Stimulated activated memory B cell treated with anti-CD40 and anti-IgM and Interleukin-4, amounts not matched to agents 10 μg/mL and 1 μg/mL and 100 μg/mL, for 72 hours (primary cell): ENCODE data around the gene EXOC3.
A peak's percentile ranks its signal among the peaks of the same experiment; 100 is the strongest.
"Not testable (repeated sequence)": the region's sequence is repeated elsewhere in the genome, so short reads cannot be mapped to it uniquely, and the experiment has no call there.

Experiments
- ATAC-seq: fragments of 150-1000 bp; cut with Tn5 transposase; 2 replicates; pipeline ENCODE4 v1.10.0; 2021
- H3K27ac Mint-ChIP-seq: one replicate; pipeline ENCODE4 v1.8.0; 2022; ENCODE audit warnings: mild to moderate bottlenecking, mixed read lengths
- H3K27me3 Mint-ChIP-seq: one replicate; pipeline ENCODE4 v1.8.0; 2022; ENCODE audit warnings: mixed read lengths
- H3K36me3 Mint-ChIP-seq: one replicate; pipeline ENCODE4 v1.8.0; 2022; ENCODE audit warnings: mixed read lengths
- H3K4me1 Mint-ChIP-seq: one replicate; pipeline ENCODE4 v1.8.0; 2022; ENCODE audit warnings: mixed read lengths
- H3K4me3 Mint-ChIP-seq: one replicate; pipeline ENCODE4 v1.8.0; 2022; ENCODE audit warnings: mild to moderate bottlenecking, moderate library complexity, mixed read lengths
- H3K9me3 Mint-ChIP-seq: one replicate; pipeline ENCODE4 v1.8.0; 2022; ENCODE audit warnings: mixed read lengths

The EXOC3 gene

GRCh38 chr5:494667-495255 is 51.8 kb downstream of the EXOC3 start:
- Mint-ChIP-seq H3K27me3 (peaks cover 82% of the 10 kb centered on the region), H3K27ac (no peak overlapping the region), H3K9me3 (peaks cover 3% of the 10 kb centered on the region), H3K36me3 (no peaks in the 10 kb centered on the region), H3K4me3 (peak overlapping the region; percentile 7), H3K4me1 (no peaks in the 10 kb centered on the region)
- ATAC-seq, result no peak

GRCh38 chr5:496028-496427 is 53.1 kb downstream of the EXOC3 start:
- Mint-ChIP-seq H3K4me3 (no peak overlapping the region), H3K9me3 (peaks cover 3% of the 10 kb centered on the region), H3K27ac (no peak overlapping the region), H3K4me1 (no peaks in the 10 kb centered on the region), H3K36me3 (no peaks in the 10 kb centered on the region), H3K27me3 (peaks cover 82% of the 10 kb centered on the region)
- ATAC-seq, result no peak

- Mint-ChIP-seq H3K4me3 (no peak overlapping the region), H3K27me3 (peaks cover 79% of the 10 kb centered on the region), H3K4me1 (no peaks in the 10 kb centered on the region), H3K9me3 (peaks cover 3% of the 10 kb centered on the region), H3K36me3 (no peaks in the 10 kb centered on the region), H3K27ac (no peak overlapping the region)
- no peak for ATAC-seq
These were observed 54.2 kb downstream of the EXOC3 start for GRCh38 chr5:497090-497700.

GRCh38 chr5:497871-498509 is 55.0 kb downstream of the EXOC3 start:
- Mint-ChIP-seq H3K36me3 (no peaks in the 10 kb centered on the region), H3K4me3 (no peak overlapping the region), H3K27me3 (peaks cover 79% of the 10 kb centered on the region), H3K9me3 (peaks cover 5% of the 10 kb centered on the region), H3K4me1 (no peaks in the 10 kb centered on the region), H3K27ac (no peak overlapping the region)
- ATAC-seq, result no peak

GRCh38 chr5:499233-500209 is 56.5 kb downstream of the EXOC3 start:
- Mint-ChIP-seq H3K4me1 (no peaks in the 10 kb centered on the region), H3K9me3 (peaks cover 6% of the 10 kb centered on the region), H3K27ac (no peak overlapping the region), H3K27me3 (peaks cover 84% of the 10 kb centered on the region), H3K4me3 (no peak overlapping the region), H3K36me3 (no peaks in the 10 kb centered on the region)
- ATAC-seq, result no peak

- Mint-ChIP-seq H3K27me3 (peaks cover 90% of the 10 kb centered on the region), H3K9me3 (peaks cover 6% of the 10 kb centered on the region), H3K4me1 (no peaks in the 10 kb centered on the region), H3K36me3 (no peaks in the 10 kb centered on the region), H3K27ac (no peak overlapping the region), H3K4me3 (no peak overlapping the region)
- peak; percentile 47 for ATAC-seq
These were observed 57.5 kb downstream of the EXOC3 start for GRCh38 chr5:500491-500890.

GRCh38 chr5:501105-501830 is 58.3 kb downstream of the EXOC3 start:
- H3K9me3 Mint-ChIP-seq, result peaks cover 3% of the 10 kb centered on the region
- no peaks in the 10 kb centered on the region for H3K36me3 Mint-ChIP-seq
- H3K27ac Mint-ChIP-seq, result no peak overlapping the region
- H3K27me3 Mint-ChIP-seq, result peaks cover 84% of the 10 kb centered on the region
- H3K4me1 Mint-ChIP-seq, result no peaks in the 10 kb centered on the region
- no peak for ATAC-seq
- H3K4me3 Mint-ChIP-seq, result no peak overlapping the region

- ATAC-seq, result no peak
- Mint-ChIP-seq H3K4me3 (no peak overlapping the region), H3K36me3 (no peaks in the 10 kb centered on the region), H3K27me3 (peaks cover 79% of the 10 kb centered on the region), H3K27ac (no peak overlapping the region), H3K9me3 (peaks cover 3% of the 10 kb centered on the region), H3K4me1 (no peaks in the 10 kb centered on the region)
These were observed 58.8 kb downstream of the EXOC3 start for GRCh38 chr5:501831-502184.

- Mint-ChIP-seq H3K27ac (no peak overlapping the region), H3K4me3 (no peak overlapping the region), H3K36me3 (no peaks in the 10 kb centered on the region), H3K27me3 (peaks cover 72% of the 10 kb centered on the region), H3K9me3 (peaks cover 3% of the 10 kb centered on the region), H3K4me1 (no peaks in the 10 kb centered on the region)
- ATAC-seq, result no peak
These were observed 59.5 kb downstream of the EXOC3 start for GRCh38 chr5:502325-503079.

GRCh38 chr5:504326-505154 is 61.6 kb downstream of the EXOC3 start:
- ATAC-seq, result peak; percentile 25
- Mint-ChIP-seq H3K27me3 (peaks cover 70% of the 10 kb centered on the region), H3K27ac (no peak overlapping the region), H3K4me3 (no peak overlapping the region), H3K9me3 (peaks cover 8% of the 10 kb centered on the region), H3K36me3 (peaks cover 4% of the 10 kb centered on the region), H3K4me1 (no peaks in the 10 kb centered on the region)

- Mint-ChIP-seq H3K4me3 (no peak overlapping the region), H3K9me3 (peaks cover 8% of the 10 kb centered on the region), H3K27ac (no peak overlapping the region), H3K4me1 (no peaks in the 10 kb centered on the region), H3K36me3 (peaks cover 4% of the 10 kb centered on the region), H3K27me3 (peaks cover 70% of the 10 kb centered on the region)
- no peak for ATAC-seq
These were observed 63.1 kb downstream of the EXOC3 start for GRCh38 chr5:505951-506525.

GRCh38 chr5:507986-508575 is 65.1 kb downstream of the EXOC3 start:
- H3K27ac Mint-ChIP-seq, H3K36me3 Mint-ChIP-seq: not testable (repeated sequence)
- H3K27me3 Mint-ChIP-seq, result peaks cover 56% of the 10 kb centered on the region

GRCh38 chr5:509611-510185 is 66.7 kb downstream of the EXOC3 start:
- no peak overlapping the region for H3K4me3 Mint-ChIP-seq
- H3K27ac Mint-ChIP-seq, result no peak overlapping the region
- H3K27me3 Mint-ChIP-seq, result peaks cover 43% of the 10 kb centered on the region
- no peak for ATAC-seq
- H3K9me3 Mint-ChIP-seq, result peaks cover 5% of the 10 kb centered on the region
- H3K4me1 Mint-ChIP-seq, result no peaks in the 10 kb centered on the region
- peaks cover 4% of the 10 kb centered on the region for H3K36me3 Mint-ChIP-seq

More at GRCh38 chr5:507986-508575, 65.1 kb downstream of the EXOC3 start:
- H3K4me3 Mint-ChIP-seq, H3K4me1 Mint-ChIP-seq, ATAC-seq, H3K9me3 Mint-ChIP-seq: not testable (repeated sequence)
